Measurements from ENCODE around the gene SIX6.

Gene SIX6

GRCh38 chr14:60515511-60516289 lies 6.8 kb downstream of the SIX6 start:
- no peaks in the 10 kb centered on the region for H3K36me3 ChIP-seq (ENCODE audit: control insufficient read depth in 2 of 2, insufficient read depth in 1 of 2, low read length in 2 of 2)
- TF ChIP-seq ZNF692 (tag by site-specific recombination; IDR thresholded peaks at IDR 0.05) (no peak), KLF16 (tag by site-specific recombination; IDR thresholded peaks at IDR 0.05) (no peak), INSM2 (tag by site-specific recombination; IDR thresholded peaks at IDR 0.05) (no peak), ZNF654 (tag by site-specific recombination; IDR thresholded peaks at IDR 0.05; ENCODE audit: low read depth) (no peak), SP2 (tag by site-specific recombination; IDR thresholded peaks at IDR 0.05) (no peak), PRDM6 (tag by site-specific recombination; IDR thresholded peaks at IDR 0.05) (no peak), ZBTB8A (tag by site-specific recombination; IDR thresholded peaks at IDR 0.05) (no peak), KLF1 (tag by site-specific recombination; IDR thresholded peaks at IDR 0.05) (no peak), ZNF843 (tag by site-specific recombination; IDR thresholded peaks at IDR 0.05) (no peak), ZNF132 (tag by site-specific recombination; IDR thresholded peaks at IDR 0.05; ENCODE audit: borderline replicate concordance) (no peak), ZNF19 (tag by site-specific recombination; IDR thresholded peaks at IDR 0.05; ENCODE audit: low read depth) (no peak), ZNF223 (tag by site-specific recombination; IDR thresholded peaks at IDR 0.05) (no peak), ZSCAN4 (tag by site-specific recombination; IDR thresholded peaks at IDR 0.05) (no peak), REST (tag by site-specific recombination; IDR thresholded peaks at IDR 0.05) (no peak), ZNF48 (tag by site-specific recombination; IDR thresholded peaks at IDR 0.05) (no peak), ZNF664 (tag by site-specific recombination; IDR thresholded peaks at IDR 0.05) (no peak), ZIC2 (tag by site-specific recombination; IDR thresholded peaks at IDR 0.05) (no peak)
- no peak overlapping the region for H3K4me3 ChIP-seq (ENCODE audit: low read depth, low read length)
- H3K27ac ChIP-seq (ENCODE audit: extremely low read depth, low read depth, low read length) = no peak overlapping the region
- no peaks in the 10 kb centered on the region for H3K9me3 ChIP-seq (ENCODE audit: control insufficient read depth, insufficient read depth, low read depth, low read length)
- 0 out of 2 replicates have a peak, but pooled peaks cover 3% of the 10 kb centered on the region for H3K4me1 ChIP-seq (ENCODE audit: control insufficient read depth, insufficient read depth, low read length)
- POLR2A ChIA-PET = no interaction called here
- CTCF ChIA-PET = interaction anchor here (0.7 to 1.3 kb wide), 6 partner anchors 13 to 1503 kb away, joined by 3 to 5 read pairs (median 3); no protein-coding TSS in a partner anchor

Data from HEK293 (cell line).